ENCODE results near the gene ZMYND15. TPM values are rescaled to one million over a fixed set of nuclear protein-coding genes. Genes with fewer than 3 reads are reported as not detected.

Gene ZMYND15
- total and polyA plus RNA-seq, 2 donors (not counting 3 experiments of a cell fraction or from before 2014, with no cell fraction given): 0.12 to 0.44 TPM

DNA sequence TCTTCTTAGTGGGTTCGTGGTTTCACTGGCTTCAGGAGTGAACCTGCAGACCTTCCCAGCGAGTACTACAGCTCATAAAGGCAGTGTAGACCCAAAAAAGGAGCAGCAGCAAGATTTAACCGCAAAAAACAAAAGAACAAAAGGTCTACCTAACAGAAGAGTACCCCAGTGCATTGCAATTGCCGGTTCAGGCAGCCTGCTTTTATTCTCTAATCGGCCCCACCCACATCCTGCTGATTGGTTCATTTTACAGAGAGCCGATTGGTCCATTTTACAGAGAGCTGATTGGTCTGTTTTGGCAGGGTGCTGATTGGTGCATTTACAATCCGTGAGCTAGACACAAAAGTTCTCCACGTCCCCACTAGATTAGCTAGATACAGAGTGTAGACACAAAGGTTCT lies 31.2 kb upstream of the ZMYND15 start:
- POLR2A ChIA-PET: no interaction called here
- no TSS peak for BruUV-seq (replicated peaks)
- peaks cover 4% of the 10 kb centered on the region for H3K79me2 ChIP-seq (ENCODE audit: control insufficient read depth, insufficient read depth, low read length)
- FAIRE-seq (peak; percentile 72), DNase-seq (ENCODE audit: low read depth, low spot score) (no peak)
- dilution Hi-C loops (cut with MboI; ENCODE audit: extremely low pct_ligation_motif_present, low sequenced_read_pairs): no loop called here
- CTCF ChIA-PET: interaction anchor here (0.9 to 3.4 kb wide), 3 partner anchors 81 to 201 kb away, joined by 4 to 70 read pairs (median 27); partner anchors contain the start of genes CHRNE and GLTPD2
- H3K4me1 ChIP-seq (ENCODE audit: control insufficient read depth, extremely low read depth, insufficient read depth, low read length): peaks cover 20% of the 10 kb centered on the region
- no peaks in the 10 kb centered on the region for H3K36me3 ChIP-seq (ENCODE audit: control insufficient read depth in 2 of 2, extremely low read depth in 1 of 2, insufficient read depth in 2 of 2, low read length in 2 of 2)
- H4K20me1 ChIP-seq (replicated peaks; ENCODE audit: control insufficient read depth, extremely low read depth, insufficient read depth, low read length): no peaks in the 10 kb centered on the region
- TF ChIP-seq, protein P1, sequence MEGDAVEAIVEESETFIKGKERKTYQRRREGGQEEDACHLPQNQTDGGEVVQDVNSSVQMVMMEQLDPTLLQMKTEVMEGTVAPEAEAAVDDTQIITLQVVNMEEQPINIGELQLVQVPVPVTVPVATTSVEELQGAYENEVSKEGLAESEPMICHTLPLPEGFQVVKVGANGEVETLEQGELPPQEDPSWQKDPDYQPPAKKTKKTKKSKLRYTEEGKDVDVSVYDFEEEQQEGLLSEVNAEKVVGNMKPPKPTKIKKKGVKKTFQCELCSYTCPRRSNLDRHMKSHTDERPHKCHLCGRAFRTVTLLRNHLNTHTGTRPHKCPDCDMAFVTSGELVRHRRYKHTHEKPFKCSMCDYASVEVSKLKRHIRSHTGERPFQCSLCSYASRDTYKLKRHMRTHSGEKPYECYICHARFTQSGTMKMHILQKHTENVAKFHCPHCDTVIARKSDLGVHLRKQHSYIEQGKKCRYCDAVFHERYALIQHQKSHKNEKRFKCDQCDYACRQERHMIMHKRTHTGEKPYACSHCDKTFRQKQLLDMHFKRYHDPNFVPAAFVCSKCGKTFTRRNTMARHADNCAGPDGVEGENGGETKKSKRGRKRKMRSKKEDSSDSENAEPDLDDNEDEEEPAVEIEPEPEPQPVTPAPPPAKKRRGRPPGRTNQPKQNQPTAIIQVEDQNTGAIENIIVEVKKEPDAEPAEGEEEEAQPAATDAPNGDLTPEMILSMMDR (IDR thresholded peaks at IDR 0.05; ENCODE audit: extremely low read depth in 1 of 2, insufficient read depth in 1 of 2, low read depth in 1 of 2, low read length in 2 of 2): no peak
- TF ChIP-seq, protein P2, sequence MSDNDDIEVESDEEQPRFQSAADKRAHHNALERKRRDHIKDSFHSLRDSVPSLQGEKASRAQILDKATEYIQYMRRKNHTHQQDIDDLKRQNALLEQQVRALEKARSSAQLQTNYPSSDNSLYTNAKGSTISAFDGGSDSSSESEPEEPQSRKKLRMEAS (IDR thresholded peaks at IDR 0.05; ENCODE audit: insufficient read depth, insufficient read length): no peak
- TF ChIP-seq POLR2AphosphoS5 (IDR thresholded peaks at IDR 0.05; ENCODE audit: insufficient read depth, low read depth, low read length): no peak
- TF ChIP-seq FOS (IDR thresholded peaks at IDR 0.05; ENCODE audit: borderline replicate concordance, insufficient read depth, low read length): no peak
- no peak for TF ChIP-seq EZH2 (IDR thresholded peaks at IDR 0.05; ENCODE audit: borderline replicate concordance, low read depth, low read length, severe bottlenecking)
- TF ChIP-seq JUN (IDR thresholded peaks at IDR 0.05; ENCODE audit: borderline replicate concordance, insufficient read depth, insufficient read length, low read depth): no peak
- no peak for TF ChIP-seq GATA2 (IDR thresholded peaks at IDR 0.05; ENCODE audit: insufficient read depth, insufficient read length, low read depth, low read length)
- no peak for TF ChIP-seq MYC (IDR thresholded peaks at IDR 0.05; ENCODE audit: low read depth, low read length)
- no peak for TF ChIP-seq POLR2A (IDR thresholded peaks at IDR 0.05; ENCODE audit: low read depth, low read length)
- H3K9me1 ChIP-seq (replicated peaks; ENCODE audit: control insufficient read depth, extremely low read depth, insufficient read depth, low read length): no peaks in the 10 kb centered on the region
- H3K27me3 ChIP-seq (ENCODE audit: control insufficient read depth in 2 of 2, insufficient read depth in 2 of 2, low read length in 2 of 2): no peaks in the 10 kb centered on the region
- no peaks in the 10 kb centered on the region for H3K9me3 ChIP-seq (replicated peaks; ENCODE audit: control insufficient read depth, insufficient read depth, low read length)
- intact Hi-C loops (cut with micrococcal nuclease): no loop called here
- no peak overlapping the region for H3K4me2 ChIP-seq (ENCODE audit: insufficient read depth, low read length)
- H2AFZ ChIP-seq (ENCODE audit: low read depth, low read length): no peak overlapping the region
- no peak overlapping the region for H3K4me3 ChIP-seq (replicated peaks in 1 of 3; ENCODE audit: insufficient read depth in 1 of 3, low read depth in 1 of 3, low read length in 3 of 3)
- H3K27ac ChIP-seq (ENCODE audit: insufficient read depth, low read depth, low read length): no peak overlapping the region
- no peak overlapping the region for H3K9ac ChIP-seq (replicated peaks; ENCODE audit: extremely low read depth, insufficient read depth, low read length)
